K562 (cell line): ENCODE results near the gene PLAC8. TPM values are rescaled to one million over a fixed set of nuclear protein-coding genes. Genes with fewer than 3 reads are reported as not detected.

Experiments
- ATAC-seq: fragments of 200-7000 bp; cut with Tn5 transposase; 3 replicates; pipeline ENCODE4 v1.9.1; 2020; ENCODE audit warnings: moderate library complexity
- BruUV-seq: library from RNA; stranded (reverse); fragments of 400-500 nt; replicated peaks from 2 replicates; lab custom pipeline; 2021; lab: Mats Ljungman, UMichigan
- CTCF ChIA-PET: fragments of 300-600 bp; formaldehyde crosslinking; extraction: SDS; loops from one replicate; lab custom pipeline; 2021; ENCODE audit warnings: low intra/inter-chr PET ratio; lab: Yijun Ruan, JAX
- POLR2A ChIA-PET: fragments of 300-600, 350-650 bp; sonication (Branson Sonifier 250); formaldehyde crosslinking; extraction: SDS; loops from one replicate; lab custom pipeline; 2021; ENCODE audit warnings: antibody characterized with exemption, inconsistent platforms; lab: Yijun Ruan, JAX
- DNase-seq, 4 experiments: peaks; one replicate each; pipeline versions ENCODE4 v3.0.0 to v3.0.0-alpha.2; 2011 to 2018; ENCODE audit warnings: low spot score in 3 of 4, mixed read lengths in 3 of 4; ENCODE audit errors: extremely low read depth in 1 of 4
- FAIRE-seq: peaks from 2 replicates; lab custom pipeline; 2011; peaks lifted over from hg19 to GRCh38; lab: Jason Lieb, UNC
- H2AFZ ChIP-seq: 2 replicates; pipeline ENCODE4 v1.6.0; 2011; ENCODE audit warnings: low read depth, low read length, control low read depth, inconsistent platforms
- H3K27ac ChIP-seq: fragments of 200-600 bp; 3 replicates; pipeline ENCODE4 v1.8.0; 2011; ENCODE audit warnings: low read depth, mild to moderate bottlenecking, control low read depth, inconsistent platforms, low read length, moderate library complexity, mixed read lengths; ENCODE audit errors: extremely low read depth
- H3K27me3 ChIP-seq, 2 experiments: fragments of 300-600 bp in 1 of 2; 2 replicates in 1 of 2; 3 replicates in 1 of 2; pipeline versions ENCODE4 v1.6.0 to v1.8.0; 2011; ENCODE audit warnings: inconsistent platforms in 2 of 2, low read length in 2 of 2, mild to moderate bottlenecking in 1 of 2, mixed read lengths in 1 of 2, moderate library complexity in 1 of 2; ENCODE audit not compliant: control insufficient read depth in 2 of 2, insufficient read depth in 2 of 2
- H3K36me3 ChIP-seq: fragments of 300-600 bp; 3 replicates; pipeline ENCODE4 v1.8.0; 2011; ENCODE audit warnings: mild to moderate bottlenecking, low read length, inconsistent platforms; ENCODE audit not compliant: control insufficient read depth, insufficient read depth
- H3K4me1 ChIP-seq, 2 experiments: fragments of 200-600 bp in 1 of 2; replicated peaks in 1 of 2; 2 replicates in 1 of 2; 3 replicates in 1 of 2; pipeline versions ENCODE4 v1.5.1 to v1.8.0; 2011; ENCODE audit warnings: inconsistent platforms in 2 of 2, low read length in 2 of 2, mild to moderate bottlenecking in 1 of 2, mixed read lengths in 1 of 2, moderate library complexity in 1 of 2; ENCODE audit not compliant: control insufficient read depth in 2 of 2, insufficient read depth in 2 of 2
- H3K4me2 ChIP-seq: 2 replicates; pipeline ENCODE4 v1.6.1; 2011; ENCODE audit warnings: low read length, control low read depth, inconsistent platforms, mixed read lengths; ENCODE audit not compliant: insufficient read depth
- H3K4me3 ChIP-seq: fragments of 200-600 bp; sonication (generic), shearing (Covaris generic); 2 replicates; pipeline ENCODE4 v1.5.1; 2016; ENCODE audit warnings: control low read depth, inconsistent platforms
- H3K79me2 ChIP-seq: fragments of 200-600 bp; 3 replicates; pipeline ENCODE4 v1.8.0; 2011; ENCODE audit warnings: low read length, inconsistent platforms; ENCODE audit not compliant: control insufficient read depth, insufficient read depth
- H3K9ac ChIP-seq, 2 experiments: 2 replicates each; pipeline versions ENCODE4 v1.6.0 to v1.6.1; 2011; ENCODE audit warnings: low read depth in 2 of 2, low read length in 2 of 2, control low read depth in 1 of 2, inconsistent platforms in 1 of 2, mild to moderate bottlenecking in 1 of 2, mixed read lengths in 1 of 2; ENCODE audit not compliant: insufficient read depth in 1 of 2
- H3K9me1 ChIP-seq: one replicate; pipeline ENCODE4 v1.6.0; 2011; ENCODE audit warnings: inconsistent platforms, mild to moderate bottlenecking, low read length, moderate library complexity; ENCODE audit not compliant: control insufficient read depth, insufficient read depth
- H3K9me3 ChIP-seq: replicated peaks from 2 replicates; pipeline ENCODE4 v1.5.1; 2011; ENCODE audit warnings: low read depth, low read length, inconsistent platforms; ENCODE audit not compliant: control insufficient read depth, insufficient read depth
- H4K20me1 ChIP-seq: replicated peaks from 2 replicates; pipeline ENCODE4 v1.6.1; 2011; ENCODE audit warnings: low read length, inconsistent platforms, mixed read lengths; ENCODE audit not compliant: control insufficient read depth, insufficient read depth
- DACH1 ChIP-seq: fragments of 450-650 bp; IDR thresholded peaks from 2 replicates; pipeline ENCODE4 v1.6.1; 2018; ENCODE audit not compliant: partially characterized antibody
- ELK1 ChIP-seq: sonication (generic); formaldehyde crosslinking; IDR thresholded peaks from 2 replicates; pipeline ENCODE4 v1.8.1; 2022; ENCODE audit warnings: missing genetic modification reagents
- HDAC6 ChIP-seq: IDR thresholded peaks from 2 replicates; pipeline ENCODE4 v1.6.1; 2012; ENCODE audit warnings: low read depth, mild to moderate bottlenecking, control low read depth, inconsistent platforms, low read length, moderate library complexity
- HMBOX1 ChIP-seq: sonication (generic); IDR thresholded peaks from 2 replicates; pipeline ENCODE4 v1.6.1; 2016
- RAD51 ChIP-seq: fragments of 450-650 bp; IDR thresholded peaks from 2 replicates; pipeline ENCODE4 v1.7.1; 2016; ENCODE audit warnings: low read depth, mild to moderate bottlenecking, borderline replicate concordance
- SLC30A9 ChIP-seq: fragments of 250-450 bp; sonication (Bioruptor Pico); IDR thresholded peaks from 2 replicates; pipeline ENCODE4 v1.8.0; 2022; ENCODE audit warnings: mild to moderate bottlenecking, moderate library complexity
- ZNF707 ChIP-seq: fragments of 250-450 bp; sonication (Bioruptor Pico); conservative IDR thresholded peaks from 2 replicates; pipeline ENCODE4 v1.8.0; 2022; ENCODE audit warnings: inconsistent platforms, mild to moderate bottlenecking, moderate library complexity
- WGBS: fragments of 100-300 bp; shearing (Covaris generic); methylation state at CpG from one replicate; pipeline ENCODE4 v1.1.6; 2016; ENCODE audit warnings: low coverage, mixed read lengths; ENCODE audit not compliant: insufficient coverage; ENCODE audit errors: missing lambda C conversion rate; 5-methylcytosine and 5-hydroxymethylcytosine counted together
- in situ Hi-C: fragments of 300-500 bp; cut with MboI; formaldehyde crosslinking; loops from 4 replicates; pipeline ENCODE4 v1.15.0; 2018; ENCODE audit warnings: inconsistent platforms, mixed read lengths
- intact Hi-C: fragments of 100-400 bp; cut with micrococcal nuclease; formaldehyde crosslinking; loops from 2 replicates; pipeline ENCODE4 v1.14.2; 2022
- polyA plus RNA-seq, 8 experiments: library from polyadenylated mRNA; depleted of rRNA in 4 of 8; stranded (reverse) in 5 of 8; unstranded in 3 of 8; fragments of >200 nt; fragmentation: Nextera tagmentation in 2 of 8; fragmentation: Illumina TruSeq in 1 of 8; extraction: Ambion mirVana in 2 of 8; extraction: Trizol in 1 of 8; gene quantifications; 2 replicates each; pipeline versions ENCODE4 v1.2.1 to v1.2.3, GENCODE V29; 2011 to 2014; ENCODE audit warnings: inconsistent platforms in 1 of 8, missing spikeins in 1 of 8
- total RNA-seq, 7 experiments: library from RNA; depleted of rRNA in 6 of 7; stranded (reverse); fragments of >200 nt in 6 of 7; fragmentation: Illumina TruSeq in 2 of 7; extraction: Trizol in 2 of 7; gene quantifications; 2 replicates each; pipeline versions ENCODE4 v1.2.1 to v1.2.3, GENCODE V29; 2011 to 2021; ENCODE audit warnings: low replicate concordance in 1 of 7

The PLAC8 gene
- total and polyA plus RNA-seq, 9 of the 15 experiments (the other 6 are each of a cell fraction or from before 2014, with no cell fraction given), result 0.27 to 0.51 TPM; not detected in 7

- no peak overlapping the region for H3K9ac ChIP-seq
- DNase-seq, result no peak
- H3K27me3 ChIP-seq, result no peaks in the 10 kb centered on the region
- no peak overlapping the region for H2AFZ ChIP-seq
- no peak overlapping the region for H3K4me2 ChIP-seq
- intact Hi-C loops (no loop called here), in situ Hi-C loops (no loop called here)
- H3K9me3 ChIP-seq, result no peaks in the 10 kb centered on the region
- no peaks in the 10 kb centered on the region for H3K9me1 ChIP-seq
- FAIRE-seq, result no peak
- ATAC-seq, result no peak
- POLR2A ChIA-PET, result no interaction called here
- CTCF ChIA-PET, result no interaction called here
- BruUV-seq, result no TSS peak
- no peak overlapping the region for H3K27ac ChIP-seq
- H4K20me1 ChIP-seq, result no peaks in the 10 kb centered on the region
- 96% methylated on average over 4 of the region's 4 CpGs for WGBS
- no peaks in the 10 kb centered on the region for H3K79me2 ChIP-seq
- TF ChIP-seq RAD51 (no peak), ZNF707 (CRISPR knock-in tag) (no peak), SLC30A9 (CRISPR knock-in tag) (no peak), DACH1 (no peak), HDAC6 (no peak), HMBOX1 (no peak), ELK1 (no peak)
- no peaks in the 10 kb centered on the region for H3K4me1 ChIP-seq
- H3K4me3 ChIP-seq, result no peak overlapping the region
- H3K36me3 ChIP-seq, result peaks cover 71% of the 10 kb centered on the region; the same call in 1 of the 3 replicates
These were observed 51.8 kb downstream of the PLAC8 start for GRCh38 chr4:83062739-83063138.
